A549 (cell line): Measurements from ENCODE around the gene RARG.

Experiments used
- BHLHE40 ChIP-seq: IDR thresholded peaks from 2 replicates; pipeline ENCODE4 v1.6.1; 2012; ENCODE audit warnings: low read depth, low read length, inconsistent platforms
- CEBPB ChIP-seq, 2 experiments: fragments of >200 bp in 1 of 2; sonication (Bioruptor Twin) in 1 of 2; formaldehyde crosslinking in 1 of 2; IDR thresholded peaks; 2 replicates each; pipeline ENCODE4 v1.6.1; 2012 to 2016
- CHD2 ChIP-seq: fragments of 150-350 bp; IDR thresholded peaks from 2 replicates; pipeline ENCODE4 v1.6.1; 2014; ENCODE audit warnings: low read length; ENCODE audit not compliant: partially characterized antibody
- POLR2A ChIP-seq: IDR thresholded peaks from 2 replicates; pipeline ENCODE4 v1.6.1; 2012; ENCODE audit warnings: mild to moderate bottlenecking, low read length
- POLR2AphosphoS2 ChIP-seq: conservative IDR thresholded peaks from 2 replicates; pipeline ENCODE4 v1.6.1; 2012; ENCODE audit warnings: low read length, improper control_type of control experiment, inconsistent platforms
- REST ChIP-seq: fragments of 200-600 bp; sonication (generic); IDR thresholded peaks from 2 replicates; pipeline ENCODE4 v1.6.1; 2016; ENCODE audit warnings: antibody characterized with exemption, mild to moderate bottlenecking, moderate library complexity
- RFX5 ChIP-seq: fragments of 450-650 bp; IDR thresholded peaks from 2 replicates; pipeline ENCODE4 v1.7.1; 2014; ENCODE audit warnings: antibody characterized with exemption, mild to moderate bottlenecking, moderate library complexity
- SMC3 ChIP-seq: fragments of >200 bp; sonication (Bioruptor Twin); formaldehyde crosslinking; IDR thresholded peaks from 3 replicates; pipeline ENCODE4 v1.6.1; 2018; ENCODE audit warnings: inconsistent platforms
- SREBF2 ChIP-seq: fragments of 450-650 bp; IDR thresholded peaks from 2 replicates; pipeline ENCODE4 v1.6.1; 2014; ENCODE audit warnings: mild to moderate bottlenecking, moderate library complexity
- TF ChIP-seq, protein P1 (sequence below): fragments of >200 bp; sonication (Bioruptor Twin); formaldehyde crosslinking; IDR thresholded peaks from 3 replicates; pipeline ENCODE4 v1.5.1; 2016

DNA sequence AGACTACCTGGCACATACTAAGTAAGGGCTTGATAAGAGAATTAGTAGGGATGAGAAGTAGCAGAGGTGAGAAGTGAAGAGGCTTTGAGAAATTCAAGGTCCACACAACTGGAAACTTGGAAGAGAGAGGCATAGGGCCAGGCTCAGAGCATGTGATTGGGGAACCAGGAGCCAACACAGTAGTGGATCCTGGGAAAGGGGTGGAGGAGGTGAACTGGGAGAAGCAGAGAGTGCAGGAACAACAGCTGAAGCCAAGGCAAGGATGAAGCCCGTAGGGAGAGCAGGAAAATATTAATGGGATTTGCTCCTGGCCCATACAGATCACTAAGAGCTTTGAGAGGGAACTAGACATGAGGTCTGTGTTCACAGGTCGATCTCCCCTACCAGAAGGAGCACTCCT lies 23.6 kb downstream of the RARG start:
- no peak for TF ChIP-seq POLR2A
- no peak for TF ChIP-seq REST
- TF ChIP-seq, protein P1, sequence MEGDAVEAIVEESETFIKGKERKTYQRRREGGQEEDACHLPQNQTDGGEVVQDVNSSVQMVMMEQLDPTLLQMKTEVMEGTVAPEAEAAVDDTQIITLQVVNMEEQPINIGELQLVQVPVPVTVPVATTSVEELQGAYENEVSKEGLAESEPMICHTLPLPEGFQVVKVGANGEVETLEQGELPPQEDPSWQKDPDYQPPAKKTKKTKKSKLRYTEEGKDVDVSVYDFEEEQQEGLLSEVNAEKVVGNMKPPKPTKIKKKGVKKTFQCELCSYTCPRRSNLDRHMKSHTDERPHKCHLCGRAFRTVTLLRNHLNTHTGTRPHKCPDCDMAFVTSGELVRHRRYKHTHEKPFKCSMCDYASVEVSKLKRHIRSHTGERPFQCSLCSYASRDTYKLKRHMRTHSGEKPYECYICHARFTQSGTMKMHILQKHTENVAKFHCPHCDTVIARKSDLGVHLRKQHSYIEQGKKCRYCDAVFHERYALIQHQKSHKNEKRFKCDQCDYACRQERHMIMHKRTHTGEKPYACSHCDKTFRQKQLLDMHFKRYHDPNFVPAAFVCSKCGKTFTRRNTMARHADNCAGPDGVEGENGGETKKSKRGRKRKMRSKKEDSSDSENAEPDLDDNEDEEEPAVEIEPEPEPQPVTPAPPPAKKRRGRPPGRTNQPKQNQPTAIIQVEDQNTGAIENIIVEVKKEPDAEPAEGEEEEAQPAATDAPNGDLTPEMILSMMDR, result no peak
- TF ChIP-seq SREBF2, result no peak
- no peak for TF ChIP-seq CEBPB (IDR thresholded peaks at IDR 0.05)
- no peak for TF ChIP-seq POLR2AphosphoS2
- TF ChIP-seq RFX5, result no peak
- TF ChIP-seq SMC3, result no peak
- TF ChIP-seq BHLHE40, result no peak
- TF ChIP-seq CHD2, result no peak
